Measurements from ENCODE around the gene AK5. TPM values are rescaled to one million over a fixed set of nuclear protein-coding genes. Genes with fewer than 3 reads are reported as not detected.

Gene AK5
- total RNA-seq, 1 donor from 2014 or later: 3.6 TPM

- DNase-seq (ENCODE audit: extremely low read depth, low read depth, low spot score): no peak
Observed at GRCh38 chr1:77433934-77434333, 152.1 kb downstream of the AK5 start.

GRCh38 chr1:77434967-77435366 is 153.1 kb downstream of the AK5 start:
- DNase-seq (ENCODE audit: extremely low read depth, low read depth, low spot score): no peak

- no peak for DNase-seq (ENCODE audit: extremely low read depth, low read depth, low spot score)
Observed at GRCh38 chr1:77438236-77438913, 156.6 kb downstream of the AK5 start.

GRCh38 chr1:77446841-77447555 is 165.2 kb downstream of the AK5 start:
- no peak for DNase-seq (ENCODE audit: extremely low read depth, low read depth, low spot score)

GRCh38 chr1:77447669-77448068 is 165.8 kb downstream of the AK5 start:
- no peak for DNase-seq (ENCODE audit: extremely low read depth, low read depth, low spot score)

GRCh38 chr1:77459881-77460280 is 178.1 kb downstream of the AK5 start:
- DNase-seq (ENCODE audit: extremely low read depth, low read depth, low spot score): peak; percentile 31

- no peak for DNase-seq (ENCODE audit: extremely low read depth, low read depth, low spot score)
Observed at GRCh38 chr1:77461691-77462090, 179.9 kb downstream of the AK5 start.

- DNase-seq (ENCODE audit: extremely low read depth, low read depth, low spot score): no peak
Observed at GRCh38 chr1:77463216-77463615, 181.4 kb downstream of the AK5 start.

- DNase-seq (ENCODE audit: extremely low read depth, low read depth, low spot score): no peak
Observed at GRCh38 chr1:77465139-77465538, 183.3 kb downstream of the AK5 start.

- DNase-seq (ENCODE audit: extremely low read depth, low read depth, low spot score): no peak
Observed at GRCh38 chr1:77465922-77466321, 184.1 kb downstream of the AK5 start.

- DNase-seq (ENCODE audit: extremely low read depth, low read depth, low spot score): no peak
Observed at GRCh38 chr1:77467021-77467595, 185.3 kb downstream of the AK5 start.

GRCh38 chr1:77467741-77468140 is 185.9 kb downstream of the AK5 start:
- no peak for DNase-seq (ENCODE audit: extremely low read depth, low read depth, low spot score)

- DNase-seq (ENCODE audit: extremely low read depth, low read depth, low spot score): no peak
Observed at GRCh38 chr1:77468257-77468948, 186.6 kb downstream of the AK5 start.

- no peak for DNase-seq (ENCODE audit: extremely low read depth, low read depth, low spot score)
Observed at GRCh38 chr1:77468949-77469710, 187.3 kb downstream of the AK5 start.

- no peak for DNase-seq (ENCODE audit: extremely low read depth, low read depth, low spot score)
Observed at GRCh38 chr1:77471691-77472090, 189.9 kb downstream of the AK5 start.

GRCh38 chr1:77473690-77474089 is 191.9 kb downstream of the AK5 start:
- peak; percentile 20 for DNase-seq (ENCODE audit: extremely low read depth, low read depth, low spot score)

- no peak for DNase-seq (ENCODE audit: extremely low read depth, low read depth, low spot score)
Observed at GRCh38 chr1:77475641-77476040, 193.8 kb downstream of the AK5 start.

- DNase-seq (ENCODE audit: extremely low read depth, low read depth, low spot score): no peak
Observed at GRCh38 chr1:77476475-77476874, 194.7 kb downstream of the AK5 start.

- no peak for DNase-seq (ENCODE audit: extremely low read depth, low read depth, low spot score)
Observed at GRCh38 chr1:77484334-77484733, 202.5 kb downstream of the AK5 start.

- DNase-seq (ENCODE audit: extremely low read depth, low read depth, low spot score): no peak
Observed at GRCh38 chr1:77484926-77485325, 203.1 kb downstream of the AK5 start.

- no peak for DNase-seq (ENCODE audit: extremely low read depth, low read depth, low spot score)
Observed at GRCh38 chr1:77487631-77488030, 205.8 kb downstream of the AK5 start.
